ENCODE data around the gene CCDC175. TPM values are rescaled to one million over a fixed set of nuclear protein-coding genes. Genes with fewer than 3 reads are reported as not detected.
A peak's percentile ranks its signal among the peaks of the same experiment; 100 is the strongest.

CCDC175 gene
- not detected in 2 replicates for total RNA-seq

DNA sequence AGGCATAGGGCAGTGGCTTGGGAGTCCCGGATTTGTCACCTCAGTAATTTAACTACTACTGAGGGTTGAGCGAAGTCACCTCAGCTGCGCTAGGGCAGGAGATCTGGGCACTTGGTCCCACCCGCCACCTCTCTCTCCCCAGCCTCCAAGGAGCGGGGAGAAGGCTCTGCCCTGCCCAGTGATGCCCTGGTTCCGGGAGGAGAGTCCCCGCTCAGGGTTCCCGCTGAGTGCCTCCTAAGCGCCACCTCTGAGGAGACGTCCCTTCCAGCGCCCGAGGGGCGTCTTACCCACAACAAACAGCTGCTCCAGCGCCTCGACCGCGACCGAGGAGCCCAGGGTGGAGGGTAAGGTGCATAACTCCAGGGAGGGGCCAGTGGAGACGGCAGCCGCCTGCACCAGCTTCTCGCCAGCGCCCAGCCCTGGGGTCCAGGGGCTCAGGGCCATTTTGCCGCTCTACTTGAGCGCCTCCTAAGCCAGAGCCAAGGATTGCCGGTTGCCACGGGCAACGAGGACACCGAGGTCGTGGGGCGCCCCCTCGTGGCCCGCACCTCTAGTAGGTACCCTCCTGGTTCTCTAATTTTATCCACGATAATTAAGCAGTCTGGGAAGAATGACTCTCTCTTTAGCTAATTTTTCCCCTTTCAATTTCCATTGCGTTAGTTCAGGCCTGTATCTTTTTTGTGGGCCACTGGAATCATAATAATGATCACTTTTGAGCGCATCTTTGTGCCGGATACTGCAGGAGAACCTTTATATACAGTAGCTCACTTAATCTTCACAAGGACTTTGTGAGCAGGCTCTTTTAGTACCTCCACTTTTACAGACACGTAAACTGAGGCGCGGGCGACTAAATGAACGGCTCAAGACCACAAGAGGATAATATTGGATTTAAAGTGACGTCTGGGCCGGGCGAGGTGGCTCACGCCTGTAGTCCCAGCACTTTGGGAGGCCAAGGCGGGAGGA, at the start of gene CCDC175:
TSS of gene CCDC175 (minus strand) at position 481 of the 963 bp plus-strand sequence. CDS start at position 444, 37 bp downstream.
- TF ChIP-seq, protein P1, sequence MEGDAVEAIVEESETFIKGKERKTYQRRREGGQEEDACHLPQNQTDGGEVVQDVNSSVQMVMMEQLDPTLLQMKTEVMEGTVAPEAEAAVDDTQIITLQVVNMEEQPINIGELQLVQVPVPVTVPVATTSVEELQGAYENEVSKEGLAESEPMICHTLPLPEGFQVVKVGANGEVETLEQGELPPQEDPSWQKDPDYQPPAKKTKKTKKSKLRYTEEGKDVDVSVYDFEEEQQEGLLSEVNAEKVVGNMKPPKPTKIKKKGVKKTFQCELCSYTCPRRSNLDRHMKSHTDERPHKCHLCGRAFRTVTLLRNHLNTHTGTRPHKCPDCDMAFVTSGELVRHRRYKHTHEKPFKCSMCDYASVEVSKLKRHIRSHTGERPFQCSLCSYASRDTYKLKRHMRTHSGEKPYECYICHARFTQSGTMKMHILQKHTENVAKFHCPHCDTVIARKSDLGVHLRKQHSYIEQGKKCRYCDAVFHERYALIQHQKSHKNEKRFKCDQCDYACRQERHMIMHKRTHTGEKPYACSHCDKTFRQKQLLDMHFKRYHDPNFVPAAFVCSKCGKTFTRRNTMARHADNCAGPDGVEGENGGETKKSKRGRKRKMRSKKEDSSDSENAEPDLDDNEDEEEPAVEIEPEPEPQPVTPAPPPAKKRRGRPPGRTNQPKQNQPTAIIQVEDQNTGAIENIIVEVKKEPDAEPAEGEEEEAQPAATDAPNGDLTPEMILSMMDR (conservative IDR thresholded peaks at IDR 0.05; ENCODE audit: low read depth, low read length): peak; percentile 95
- DNase-seq (ENCODE audit: low read depth): peak; percentile 9
- H3K4me3 ChIP-seq (ENCODE audit: low read depth, low read length): peak within 1 kb of the TSS; percentile 68

GRCh38 chr14:59622631-59623030, 46.0 kb upstream of the CCDC175 start:
- H3K4me3 ChIP-seq (ENCODE audit: low read depth, low read length): no peak overlapping the region
- TF ChIP-seq, protein P1 (conservative IDR thresholded peaks at IDR 0.05; ENCODE audit: low read depth, low read length): no peak
- no peak for DNase-seq (ENCODE audit: low read depth)

DNA sequence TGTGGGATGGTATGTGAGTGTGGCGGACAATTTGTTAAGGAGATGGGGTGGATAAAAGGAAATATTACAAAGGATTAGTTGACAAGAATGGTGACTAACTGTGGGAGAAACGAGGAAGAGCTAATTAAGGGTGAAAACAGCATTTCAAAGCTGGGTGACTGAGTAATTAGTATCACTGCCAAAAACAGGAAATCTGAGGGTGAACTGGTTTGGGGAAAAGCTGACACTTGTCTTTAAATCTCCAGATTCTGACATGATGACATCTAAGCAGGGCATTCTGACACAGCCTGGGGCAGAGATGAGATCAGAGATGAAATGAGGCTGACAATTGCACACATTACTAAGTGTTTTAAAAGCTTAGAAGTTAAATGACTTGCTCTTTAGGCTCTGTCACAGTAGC, 42.4 kb upstream of the CCDC175 start:
- DNase-seq (ENCODE audit: low read depth): no peak
- H3K4me3 ChIP-seq (ENCODE audit: low read depth, low read length): no peak overlapping the region
- TF ChIP-seq, protein P1 (conservative IDR thresholded peaks at IDR 0.05; ENCODE audit: low read depth, low read length): no peak

DNA sequence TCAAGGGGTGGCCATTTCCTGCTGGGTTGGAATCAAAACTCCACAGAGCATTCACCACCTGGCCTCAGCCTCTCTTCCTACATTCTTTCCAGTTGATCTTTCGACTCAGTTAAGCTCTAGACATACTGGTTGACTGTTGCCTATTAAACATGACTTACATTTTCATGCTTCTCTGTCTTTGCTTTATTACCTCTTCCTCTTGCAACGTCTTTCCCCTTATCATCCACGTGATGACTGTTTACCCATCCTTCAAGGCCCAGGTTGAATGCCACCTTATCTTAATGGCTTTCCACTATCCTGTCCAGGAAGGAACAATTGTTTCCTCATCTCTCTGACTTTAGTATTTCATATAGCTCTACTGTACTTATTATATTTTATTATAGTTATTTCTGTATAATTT, 24.4 kb upstream of the CCDC175 start:
- TF ChIP-seq, protein P1 (conservative IDR thresholded peaks at IDR 0.05; ENCODE audit: low read depth, low read length): no peak
- DNase-seq (ENCODE audit: low read depth): no peak
- no peak overlapping the region for H3K4me3 ChIP-seq (ENCODE audit: low read depth, low read length)

DNA sequence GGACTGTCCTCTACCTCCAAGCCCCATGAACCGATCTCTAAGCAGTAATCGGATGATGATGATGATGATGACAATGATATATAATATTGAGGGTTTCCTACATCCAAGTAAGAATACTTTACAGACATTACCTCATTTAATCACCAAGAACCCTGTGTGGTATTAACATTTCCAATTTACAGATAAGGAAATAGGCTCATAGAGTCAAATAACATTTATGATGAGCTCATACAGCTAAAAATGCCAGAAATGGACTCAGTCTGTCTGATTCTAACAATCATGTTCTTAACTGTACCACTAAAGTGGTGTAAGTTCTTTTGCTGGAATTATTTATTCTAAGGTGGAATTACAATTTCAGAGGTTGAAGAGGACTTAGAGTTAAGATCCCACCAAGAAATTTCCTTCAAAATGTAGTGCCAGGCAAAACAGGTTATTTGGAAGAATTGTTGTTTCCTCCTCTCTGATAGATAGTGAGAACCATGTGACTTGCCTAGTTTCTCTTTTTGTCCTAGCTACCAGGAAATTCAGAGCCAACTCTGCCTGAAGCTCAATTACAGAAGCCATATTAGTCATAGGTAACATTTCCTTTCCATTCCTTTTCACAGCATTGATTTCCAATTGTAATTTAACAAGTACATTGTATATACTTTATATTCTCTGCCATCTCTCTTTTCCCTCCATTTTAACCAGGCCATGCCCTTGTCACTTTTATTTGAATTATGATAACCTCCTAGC, 23.8 kb upstream of the CCDC175 start:
- DNase-seq (ENCODE audit: low read depth): no peak
- no peak overlapping the region for H3K4me3 ChIP-seq (ENCODE audit: low read depth, low read length)

GRCh38 chr14:59595071-59595470, 18.5 kb upstream of the CCDC175 start:
- TF ChIP-seq, protein P1 (conservative IDR thresholded peaks at IDR 0.05; ENCODE audit: low read depth, low read length): no peak
- DNase-seq (ENCODE audit: low read depth): no peak
- H3K4me3 ChIP-seq (ENCODE audit: low read depth, low read length): no peak overlapping the region

More for the DNA sequence above, 23.8 kb upstream of the CCDC175 start:
- TF ChIP-seq, protein P1 (conservative IDR thresholded peaks at IDR 0.05; ENCODE audit: low read depth, low read length): no peak
